ENCODE data around the gene LRFN2. TPM values are rescaled to one million over a fixed set of nuclear protein-coding genes. Genes with fewer than 3 reads are reported as not detected.

Gene LRFN2
- polyA plus RNA-seq, 1 of the 3 experiments (the other 2 are of a cell fraction) = 0.02 TPM

GRCh38 chr6:40437631-40438030 is 149.5 kb downstream of the LRFN2 start (continued):
- TF ChIP-seq, protein P1, sequence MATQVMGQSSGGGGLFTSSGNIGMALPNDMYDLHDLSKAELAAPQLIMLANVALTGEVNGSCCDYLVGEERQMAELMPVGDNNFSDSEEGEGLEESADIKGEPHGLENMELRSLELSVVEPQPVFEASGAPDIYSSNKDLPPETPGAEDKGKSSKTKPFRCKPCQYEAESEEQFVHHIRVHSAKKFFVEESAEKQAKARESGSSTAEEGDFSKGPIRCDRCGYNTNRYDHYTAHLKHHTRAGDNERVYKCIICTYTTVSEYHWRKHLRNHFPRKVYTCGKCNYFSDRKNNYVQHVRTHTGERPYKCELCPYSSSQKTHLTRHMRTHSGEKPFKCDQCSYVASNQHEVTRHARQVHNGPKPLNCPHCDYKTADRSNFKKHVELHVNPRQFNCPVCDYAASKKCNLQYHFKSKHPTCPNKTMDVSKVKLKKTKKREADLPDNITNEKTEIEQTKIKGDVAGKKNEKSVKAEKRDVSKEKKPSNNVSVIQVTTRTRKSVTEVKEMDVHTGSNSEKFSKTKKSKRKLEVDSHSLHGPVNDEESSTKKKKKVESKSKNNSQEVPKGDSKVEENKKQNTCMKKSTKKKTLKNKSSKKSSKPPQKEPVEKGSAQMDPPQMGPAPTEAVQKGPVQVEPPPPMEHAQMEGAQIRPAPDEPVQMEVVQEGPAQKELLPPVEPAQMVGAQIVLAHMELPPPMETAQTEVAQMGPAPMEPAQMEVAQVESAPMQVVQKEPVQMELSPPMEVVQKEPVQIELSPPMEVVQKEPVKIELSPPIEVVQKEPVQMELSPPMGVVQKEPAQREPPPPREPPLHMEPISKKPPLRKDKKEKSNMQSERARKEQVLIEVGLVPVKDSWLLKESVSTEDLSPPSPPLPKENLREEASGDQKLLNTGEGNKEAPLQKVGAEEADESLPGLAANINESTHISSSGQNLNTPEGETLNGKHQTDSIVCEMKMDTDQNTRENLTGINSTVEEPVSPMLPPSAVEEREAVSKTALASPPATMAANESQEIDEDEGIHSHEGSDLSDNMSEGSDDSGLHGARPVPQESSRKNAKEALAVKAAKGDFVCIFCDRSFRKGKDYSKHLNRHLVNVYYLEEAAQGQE (IDR thresholded peaks at IDR 0.05; ENCODE audit: low read depth, low read length) = no peak
- no peak for TF ChIP-seq ELF1 (IDR thresholded peaks at IDR 0.05)
- TF ChIP-seq, protein P2, sequence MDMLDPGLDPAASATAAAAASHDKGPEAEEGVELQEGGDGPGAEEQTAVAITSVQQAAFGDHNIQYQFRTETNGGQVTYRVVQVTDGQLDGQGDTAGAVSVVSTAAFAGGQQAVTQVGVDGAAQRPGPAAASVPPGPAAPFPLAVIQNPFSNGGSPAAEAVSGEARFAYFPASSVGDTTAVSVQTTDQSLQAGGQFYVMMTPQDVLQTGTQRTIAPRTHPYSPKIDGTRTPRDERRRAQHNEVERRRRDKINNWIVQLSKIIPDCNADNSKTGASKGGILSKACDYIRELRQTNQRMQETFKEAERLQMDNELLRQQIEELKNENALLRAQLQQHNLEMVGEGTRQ (IDR thresholded peaks at IDR 0.05; ENCODE audit: borderline replicate concordance, low read depth, low read length) = no peak

- H2AFZ ChIP-seq (ENCODE audit: low read depth) = no peak overlapping the region
- H3F3A ChIP-seq (replicated peaks; ENCODE audit: insufficient read depth) = no peaks in the 10 kb centered on the region
- no peaks in the 10 kb centered on the region for H3K9me2 ChIP-seq
- H4K20me1 ChIP-seq (ENCODE audit: insufficient read depth) = no peaks in the 10 kb centered on the region
- no peak overlapping the region for H3K4me2 ChIP-seq
- no peaks in the 10 kb centered on the region for H3K27me3 ChIP-seq (ENCODE audit: insufficient read depth)
- no peaks in the 10 kb centered on the region for H3K9me3 ChIP-seq
- H3K36me3 ChIP-seq (replicated peaks in 1 of 2; ENCODE audit: control insufficient read depth in 1 of 2, insufficient read depth in 2 of 2, low read length in 1 of 2) = no peaks in the 10 kb centered on the region
- peak overlapping the region in 1 of 2 experiments; percentile 94; a peak in 2 of 4 replicates for H3K27ac ChIP-seq (ENCODE audit: low read depth in 2 of 2, low read length in 1 of 2)
- peaks cover 15 to 55% of the 10 kb centered on the region in 2 experiments; a peak in 3 of 4 replicates for H3K4me1 ChIP-seq (ENCODE audit: control insufficient read depth in 1 of 2, insufficient read depth in 2 of 2, low read depth in 1 of 2, low read length in 1 of 2)
- H3K4me3 ChIP-seq (ENCODE audit: low read depth in 2 of 2, low read length in 1 of 2) = no peak overlapping the region
- ChIA-PET CTCF (interaction anchor here (1.0 to 5.7 kb wide), 7 partner anchors 8 to 455 kb away, joined by 3 to 20 read pairs (median 4); partner anchors contain the start of gene LRFN2), POLR2A (interaction anchor here (0.9 to 1.9 kb wide), 5 partner anchors 11 to 104 kb away, joined by 3 to 13 read pairs (median 4); no protein-coding TSS in a partner anchor)
- H3K9ac ChIP-seq = no peak overlapping the region
- H3K79me2 ChIP-seq (ENCODE audit: insufficient read depth) = no peaks in the 10 kb centered on the region
- TF ChIP-seq RAD21 (IDR thresholded peaks at IDR 0.05; ENCODE audit: low read length) = peak; percentile 24
- no peak for TF ChIP-seq GABPA (IDR thresholded peaks at IDR 0.05; ENCODE audit: low read depth)
- no peak for TF ChIP-seq RCOR1 (IDR thresholded peaks at IDR 0.05; ENCODE audit: low read length)
- no peak for TF ChIP-seq ZBTB33 (IDR thresholded peaks at IDR 0.05; ENCODE audit: borderline replicate concordance, low read depth)
- TF ChIP-seq EP300 (IDR thresholded peaks at IDR 0.05; ENCODE audit: borderline replicate concordance in 1 of 2, low read depth in 1 of 2, low read length in 1 of 2) = peak in 1 of 2 experiments; percentile 85; a peak in 2 of 4 replicates
- peak; percentile 24; the same call in 1 of the 2 replicates for TF ChIP-seq NFIC (IDR thresholded peaks at IDR 0.05; ENCODE audit: borderline replicate concordance)
- peak; percentile 69 for TF ChIP-seq CHD2 (IDR thresholded peaks at IDR 0.05; ENCODE audit: low read length, partially characterized antibody)
- peak; percentile 89 for TF ChIP-seq FOXJ3 (CRISPR knock-in tag; IDR thresholded peaks at IDR 0.05)
- peak; percentile 91 for TF ChIP-seq GATA2 (CRISPR knock-in tag; IDR thresholded peaks at IDR 0.05)
- TF ChIP-seq, protein P2 (IDR thresholded peaks at IDR 0.05; ENCODE audit: borderline replicate concordance, low read depth, low read length) = no peak
- 32% methylated on average over 8 of the region's 8 CpGs for WGBS (ENCODE audit: low lambda C conversion rate)
- DNase-seq = peak; percentile 66
Measured at GRCh38 chr6:40436685-40437604, 150.2 kb downstream of the LRFN2 start.
